Measurements from ENCODE around the gene P2RX5. TPM values are rescaled to one million over a fixed set of nuclear protein-coding genes. Genes with fewer than 3 reads are reported as not detected.

Gene P2RX5
- total and polyA plus RNA-seq, 10 of the 15 experiments (the other 5 are each of a cell fraction or from before 2014, with no cell fraction given) = 6.9 to 28.8 (median 19.5) TPM

DNA sequence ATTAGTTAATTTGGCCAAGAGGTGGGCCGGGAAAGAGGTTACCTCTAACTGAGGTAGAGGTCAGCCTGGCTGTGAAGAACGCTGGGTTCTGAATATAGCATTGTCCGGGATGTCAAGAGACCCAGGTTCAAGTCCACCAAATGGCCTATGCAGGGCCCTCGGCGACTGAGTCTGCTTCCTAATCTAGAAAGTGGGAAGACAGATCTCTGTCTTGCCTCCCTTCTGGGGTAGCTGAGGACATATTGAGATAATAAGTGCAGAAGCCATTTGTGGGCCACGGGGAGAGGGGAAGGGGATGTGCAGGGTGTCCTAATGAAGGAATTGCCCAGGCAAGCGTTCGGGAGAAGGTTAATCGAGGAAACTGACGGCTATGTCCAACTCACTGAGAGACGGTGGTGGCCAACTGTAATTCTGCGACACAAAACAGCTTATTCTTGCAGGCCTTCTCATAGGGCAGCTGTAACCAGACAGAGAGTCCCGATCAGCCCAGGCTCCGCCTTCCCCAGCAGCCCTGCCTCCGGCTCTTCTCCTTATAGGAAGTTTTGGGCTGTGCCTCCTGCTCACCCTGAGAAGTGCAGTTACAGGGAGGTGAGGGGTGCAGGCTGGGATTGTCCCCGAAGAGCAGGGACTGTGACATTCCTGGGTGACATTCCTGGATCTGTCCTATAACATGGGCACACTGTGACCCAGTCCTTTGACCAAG, 43.6 kb upstream of the P2RX5 start:
- no TSS peak for BruUV-seq (replicated peaks)
- in situ Hi-C loops (cut with MboI) = loop anchor here (5.0 kb wide), 1 partner anchor 83 kb away; no protein-coding TSS in a partner anchor
- CTCF ChIA-PET = interaction anchor here (0.8 to 9.7 kb wide), 17 partner anchors 10 to 335 kb away, joined by 3 to 371 read pairs (median 5); partner anchors contain the start of gene NCBP3

More for the DNA sequence above, 43.6 kb upstream of the P2RX5 start:
- Histone ChIP-seq H3K4me1 (ENCODE audit: control insufficient read depth, insufficient read depth, low read length) (0 out of 2 replicates have a peak, but pooled peaks cover 2% of the 10 kb centered on the region), H3K4me2 (ENCODE audit: control insufficient read depth, insufficient read depth) (no peak overlapping the region), H3K9me3 (replicated peaks; ENCODE audit: control insufficient read depth, insufficient read depth, low read length) (no peaks in the 10 kb centered on the region; the same call in 2 of the 3 replicates), H3K27ac (ENCODE audit: control insufficient read depth, insufficient read depth) (no peak overlapping the region), H3K27me3 (replicated peaks in 1 of 2; ENCODE audit: control insufficient read depth in 2 of 2, insufficient read depth in 2 of 2, low read length in 1 of 2) (no peaks in the 10 kb centered on the region), H3K79me2 (ENCODE audit: control insufficient read depth, insufficient read depth, low read length) (no peaks in the 10 kb centered on the region), H3K36me3 (ENCODE audit: control insufficient read depth in 2 of 2, insufficient read depth in 2 of 2, low read length in 1 of 2) (no peaks in the 10 kb centered on the region), H4K20me1 (ENCODE audit: control insufficient read depth, insufficient read depth) (no peaks in the 10 kb centered on the region), H2AFZ (ENCODE audit: control insufficient read depth, low read depth, low read length) (no peak overlapping the region), H3K4me3 (no peak overlapping the region), H3K9ac (ENCODE audit: control insufficient read depth, insufficient read depth, low read length) (no peak overlapping the region)
- DNase-seq (ENCODE audit: low read depth, low spot score) (no peak), ATAC-seq (no peak), FAIRE-seq (no peak)
- intact Hi-C loops (cut with micrococcal nuclease; ENCODE audit: unreplicated experiment) = loop anchor here (5.0 to 10.0 kb wide), 4 partner anchors 58 to 695 kb away; no protein-coding TSS in a partner anchor
- ChIA-PET RAD21 (ENCODE audit: unreplicated experiment) (interaction anchor here (0.7 to 7.7 kb wide), 15 partner anchors 12 to 335 kb away, joined by 3 to 191 read pairs (median 11); partner anchors contain the start of genes HASPIN and NCBP3), SMC1A (ENCODE audit: uncharacterized antibody, unreplicated experiment) (interaction anchor here (0.7 to 10.8 kb wide), 16 partner anchors 10 to 247 kb away, joined by 3 to 255 read pairs (median 8); partner anchors contain the start of gene NCBP3), POLR2A (interaction anchor here (2.3 kb wide), 1 partner anchor 88 kb away, joined by 14 read pairs; no protein-coding TSS in a partner anchor)
- WGBS (ENCODE audit: insufficient coverage, insufficient replicate concordance, low lambda C conversion rate, missing lambda C conversion rate) = 95% methylated on average over 16 of the region's 16 CpGs
- TF ChIP-seq, protein P1, sequence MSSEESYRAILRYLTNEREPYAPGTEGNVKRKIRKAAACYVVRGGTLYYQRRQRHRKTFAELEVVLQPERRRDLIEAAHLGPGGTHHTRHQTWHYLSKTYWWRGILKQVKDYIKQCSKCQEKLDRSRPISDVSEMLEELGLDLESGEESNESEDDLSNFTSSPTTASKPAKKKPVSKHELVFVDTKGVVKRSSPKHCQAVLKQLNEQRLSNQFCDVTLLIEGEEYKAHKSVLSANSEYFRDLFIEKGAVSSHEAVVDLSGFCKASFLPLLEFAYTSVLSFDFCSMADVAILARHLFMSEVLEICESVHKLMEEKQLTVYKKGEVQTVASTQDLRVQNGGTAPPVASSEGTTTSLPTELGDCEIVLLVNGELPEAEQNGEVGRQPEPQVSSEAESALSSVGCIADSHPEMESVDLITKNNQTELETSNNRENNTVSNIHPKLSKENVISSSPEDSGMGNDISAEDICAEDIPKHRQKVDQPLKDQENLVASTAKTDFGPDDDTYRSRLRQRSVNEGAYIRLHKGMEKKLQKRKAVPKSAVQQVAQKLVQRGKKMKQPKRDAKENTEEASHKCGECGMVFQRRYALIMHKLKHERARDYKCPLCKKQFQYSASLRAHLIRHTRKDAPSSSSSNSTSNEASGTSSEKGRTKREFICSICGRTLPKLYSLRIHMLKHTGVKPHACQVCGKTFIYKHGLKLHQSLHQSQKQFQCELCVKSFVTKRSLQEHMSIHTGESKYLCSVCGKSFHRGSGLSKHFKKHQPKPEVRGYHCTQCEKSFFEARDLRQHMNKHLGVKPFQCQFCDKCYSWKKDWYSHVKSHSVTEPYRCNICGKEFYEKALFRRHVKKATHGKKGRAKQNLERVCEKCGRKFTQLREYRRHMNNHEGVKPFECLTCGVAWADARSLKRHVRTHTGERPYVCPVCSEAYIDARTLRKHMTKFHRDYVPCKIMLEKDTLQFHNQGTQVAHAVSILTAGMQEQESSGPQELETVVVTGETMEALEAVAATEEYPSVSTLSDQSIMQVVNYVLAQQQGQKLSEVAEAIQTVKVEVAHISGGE (CRISPR knock-in tag; IDR thresholded peaks at IDR 0.05) = no peak
- no peak for TF ChIP-seq CBX3 (IDR thresholded peaks at IDR 0.05; ENCODE audit: borderline replicate concordance, low read depth)
- TF ChIP-seq HDAC6 (IDR thresholded peaks at IDR 0.05; ENCODE audit: unreplicated experiment) = no peak
- no peak for TF ChIP-seq NBN (IDR thresholded peaks at IDR 0.05)
- TF ChIP-seq CBFB (IDR thresholded peaks at IDR 0.05; ENCODE audit: low read depth) = no peak
- TF ChIP-seq SPI1 (IDR thresholded peaks at IDR 0.05; ENCODE audit: borderline replicate concordance, insufficient read depth, low read depth, low read length) = no peak
- TF ChIP-seq BCL11A (IDR thresholded peaks at IDR 0.05; ENCODE audit: low read depth, low read length) = no peak
- TF ChIP-seq SMAD1 (IDR thresholded peaks at IDR 0.05; ENCODE audit: low read depth, partially characterized antibody) = no peak
- TF ChIP-seq BRCA1 (IDR thresholded peaks at IDR 0.05; ENCODE audit: low read depth, low read length) = no peak
- no peak for TF ChIP-seq ZNF274 (IDR thresholded peaks at IDR 0.05; ENCODE audit: insufficient read depth, insufficient read length)
- TF ChIP-seq, protein P2, sequence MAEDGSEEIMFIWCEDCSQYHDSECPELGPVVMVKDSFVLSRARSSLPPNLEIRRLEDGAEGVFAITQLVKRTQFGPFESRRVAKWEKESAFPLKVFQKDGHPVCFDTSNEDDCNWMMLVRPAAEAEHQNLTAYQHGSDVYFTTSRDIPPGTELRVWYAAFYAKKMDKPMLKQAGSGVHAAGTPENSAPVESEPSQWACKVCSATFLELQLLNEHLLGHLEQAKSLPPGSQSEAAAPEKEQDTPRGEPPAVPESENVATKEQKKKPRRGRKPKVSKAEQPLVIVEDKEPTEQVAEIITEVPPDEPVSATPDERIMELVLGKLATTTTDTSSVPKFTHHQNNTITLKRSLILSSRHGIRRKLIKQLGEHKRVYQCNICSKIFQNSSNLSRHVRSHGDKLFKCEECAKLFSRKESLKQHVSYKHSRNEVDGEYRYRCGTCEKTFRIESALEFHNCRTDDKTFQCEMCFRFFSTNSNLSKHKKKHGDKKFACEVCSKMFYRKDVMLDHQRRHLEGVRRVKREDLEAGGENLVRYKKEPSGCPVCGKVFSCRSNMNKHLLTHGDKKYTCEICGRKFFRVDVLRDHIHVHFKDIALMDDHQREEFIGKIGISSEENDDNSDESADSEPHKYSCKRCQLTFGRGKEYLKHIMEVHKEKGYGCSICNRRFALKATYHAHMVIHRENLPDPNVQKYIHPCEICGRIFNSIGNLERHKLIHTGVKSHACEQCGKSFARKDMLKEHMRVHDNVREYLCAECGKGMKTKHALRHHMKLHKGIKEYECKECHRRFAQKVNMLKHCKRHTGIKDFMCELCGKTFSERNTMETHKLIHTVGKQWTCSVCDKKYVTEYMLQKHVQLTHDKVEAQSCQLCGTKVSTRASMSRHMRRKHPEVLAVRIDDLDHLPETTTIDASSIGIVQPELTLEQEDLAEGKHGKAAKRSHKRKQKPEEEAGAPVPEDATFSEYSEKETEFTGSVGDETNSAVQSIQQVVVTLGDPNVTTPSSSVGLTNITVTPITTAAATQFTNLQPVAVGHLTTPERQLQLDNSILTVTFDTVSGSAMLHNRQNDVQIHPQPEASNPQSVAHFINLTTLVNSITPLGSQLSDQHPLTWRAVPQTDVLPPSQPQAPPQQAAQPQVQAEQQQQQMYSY (CRISPR knock-in tag; IDR thresholded peaks at IDR 0.05) = no peak
- no peak for TF ChIP-seq BACH1 (IDR thresholded peaks at IDR 0.05; ENCODE audit: borderline replicate concordance)
- TF ChIP-seq, protein P3, sequence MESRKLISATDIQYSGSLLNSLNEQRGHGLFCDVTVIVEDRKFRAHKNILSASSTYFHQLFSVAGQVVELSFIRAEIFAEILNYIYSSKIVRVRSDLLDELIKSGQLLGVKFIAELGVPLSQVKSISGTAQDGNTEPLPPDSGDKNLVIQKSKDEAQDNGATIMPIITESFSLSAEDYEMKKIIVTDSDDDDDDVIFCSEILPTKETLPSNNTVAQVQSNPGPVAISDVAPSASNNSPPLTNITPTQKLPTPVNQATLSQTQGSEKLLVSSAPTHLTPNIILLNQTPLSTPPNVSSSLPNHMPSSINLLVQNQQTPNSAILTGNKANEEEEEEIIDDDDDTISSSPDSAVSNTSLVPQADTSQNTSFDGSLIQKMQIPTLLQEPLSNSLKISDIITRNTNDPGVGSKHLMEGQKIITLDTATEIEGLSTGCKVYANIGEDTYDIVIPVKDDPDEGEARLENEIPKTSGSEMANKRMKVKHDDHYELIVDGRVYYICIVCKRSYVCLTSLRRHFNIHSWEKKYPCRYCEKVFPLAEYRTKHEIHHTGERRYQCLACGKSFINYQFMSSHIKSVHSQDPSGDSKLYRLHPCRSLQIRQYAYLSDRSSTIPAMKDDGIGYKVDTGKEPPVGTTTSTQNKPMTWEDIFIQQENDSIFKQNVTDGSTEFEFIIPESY (IDR thresholded peaks at IDR 0.05) = no peak
